GM19438 (cell line): Measurements from ENCODE around the gene TELO2.
"Not testable (repeated sequence)": the region's sequence is repeated elsewhere in the genome, so short reads cannot be mapped to it uniquely, and the experiment has no call there.

Source experiments
- ATAC-seq: cut with Tn5 transposase; IDR thresholded peaks from one replicate; pipeline ENCODE4 v1.9.1; 2021; ENCODE audit warnings: low read depth; ENCODE audit not compliant: unreplicated experiment

TELO2 gene

GRCh38 chr16:1457489-1458245, 35.5 kb upstream of the TELO2 start:
- ATAC-seq, result no peak

GRCh38 chr16:1458336-1458976, 34.7 kb upstream of the TELO2 start:
- ATAC-seq, result no peak

- no peak for ATAC-seq
These were observed 34.2 kb upstream of the TELO2 start for GRCh38 chr16:1458977-1459341.

- ATAC-seq, result no peak
These were observed 33.2 kb upstream of the TELO2 start for GRCh38 chr16:1459967-1460366.

DNA sequence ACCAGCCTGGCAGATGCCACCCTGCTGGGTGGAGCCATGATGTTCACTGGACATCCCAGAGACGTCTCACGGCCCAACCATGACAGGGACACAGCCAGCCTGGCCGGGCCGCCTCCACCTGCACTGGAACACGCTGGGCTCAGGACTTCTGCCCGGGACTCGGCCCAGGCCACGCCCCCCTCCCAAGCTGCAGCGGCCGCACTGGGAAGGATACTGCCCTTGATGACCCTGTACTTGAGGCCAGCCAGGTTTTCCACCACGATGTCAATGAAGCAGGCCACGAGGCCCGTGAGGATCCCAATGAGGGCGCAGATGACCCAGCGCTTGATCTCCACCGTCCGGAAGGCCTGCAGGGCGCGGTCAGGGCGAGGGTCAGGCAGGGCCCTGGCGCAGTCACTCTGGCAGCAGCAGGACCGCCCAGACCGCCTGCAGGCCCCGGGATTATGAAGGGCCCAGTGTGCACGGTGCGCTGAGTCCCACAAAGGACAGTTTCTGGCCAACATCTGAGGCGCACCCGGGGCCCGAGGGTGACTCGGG, 32.5 kb upstream of the TELO2 start:
- no peak for ATAC-seq

DNA sequence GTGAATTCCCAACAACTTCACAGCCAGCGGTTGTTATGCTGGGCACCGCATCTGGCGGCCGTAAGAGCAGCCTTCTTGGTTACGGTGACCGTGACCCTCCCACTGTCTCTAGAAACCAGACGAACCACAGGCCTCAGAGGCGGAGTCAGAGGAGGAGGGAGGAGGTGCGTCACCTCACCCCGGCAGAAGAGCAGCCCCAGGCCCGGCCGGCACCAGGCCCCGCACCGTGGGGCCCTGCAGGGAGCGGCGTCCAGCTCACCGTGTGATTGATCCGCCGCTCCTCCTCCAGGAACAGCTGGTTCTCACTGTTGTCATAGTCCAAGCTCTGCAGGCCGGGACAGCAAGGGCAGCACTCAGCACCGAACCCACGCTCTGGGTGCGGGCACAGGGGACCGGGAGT, 32.0 kb upstream of the TELO2 start:
- no peak for ATAC-seq

DNA sequence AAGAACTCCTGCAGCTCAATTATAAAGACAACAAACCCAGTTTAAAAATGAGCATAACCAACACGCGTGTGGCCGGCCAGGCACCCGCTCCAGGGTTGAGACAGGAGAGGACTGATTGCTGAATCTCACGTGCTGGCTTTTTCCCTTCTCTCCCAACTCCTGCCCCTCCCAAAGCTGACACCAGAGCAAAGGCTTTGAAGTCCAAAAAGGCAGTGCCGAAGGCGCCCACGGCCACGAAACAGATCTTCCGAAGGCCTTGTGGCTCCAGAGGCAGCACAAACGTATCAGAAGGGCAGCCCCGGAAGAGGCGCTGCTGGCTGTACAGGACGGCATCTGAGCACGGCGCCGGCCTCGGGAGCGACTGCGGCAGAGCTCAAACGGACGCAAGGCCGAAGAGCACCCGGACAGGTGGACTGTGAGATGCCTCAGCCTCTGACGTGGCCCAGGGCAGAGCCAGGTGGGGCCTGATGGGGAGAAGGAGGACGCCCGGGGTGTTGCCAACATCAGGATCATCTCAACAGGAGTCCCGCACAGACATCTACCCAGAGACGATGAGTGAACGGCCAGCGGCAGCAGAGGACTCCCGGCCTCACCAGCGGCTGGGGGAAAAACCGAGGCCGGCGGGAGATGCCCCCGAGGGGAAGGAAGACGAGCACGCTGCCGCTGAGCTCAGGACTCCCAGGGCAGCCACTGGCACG, 28.8 kb upstream of the TELO2 start:
- ATAC-seq, result no peak

GRCh38 chr16:1464894-1465566, 28.1 kb upstream of the TELO2 start:
- ATAC-seq, result no peak

- ATAC-seq, result no peak
These were observed 27.6 kb upstream of the TELO2 start for GRCh38 chr16:1465567-1465915.

DNA sequence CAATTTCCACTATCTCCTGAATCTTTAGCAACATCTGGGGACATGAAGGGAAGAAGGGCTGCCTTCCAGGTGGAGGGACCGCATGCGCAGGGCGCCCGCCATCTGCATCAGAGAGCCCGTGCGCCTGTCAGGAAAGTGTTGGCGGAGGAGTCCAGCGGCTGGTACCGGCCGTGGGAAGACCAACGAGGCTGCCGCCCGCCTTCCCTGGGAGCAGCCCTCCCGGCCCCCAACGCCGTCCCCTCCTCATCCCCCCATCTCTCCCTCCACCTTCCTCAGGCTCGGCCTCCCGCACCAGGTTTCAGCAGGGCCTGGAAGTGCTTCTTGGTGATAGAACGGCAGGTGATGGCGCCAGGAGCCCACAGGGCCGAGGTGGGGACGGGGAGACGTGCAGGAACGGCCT, 27.1 kb upstream of the TELO2 start:
- no peak for ATAC-seq

DNA sequence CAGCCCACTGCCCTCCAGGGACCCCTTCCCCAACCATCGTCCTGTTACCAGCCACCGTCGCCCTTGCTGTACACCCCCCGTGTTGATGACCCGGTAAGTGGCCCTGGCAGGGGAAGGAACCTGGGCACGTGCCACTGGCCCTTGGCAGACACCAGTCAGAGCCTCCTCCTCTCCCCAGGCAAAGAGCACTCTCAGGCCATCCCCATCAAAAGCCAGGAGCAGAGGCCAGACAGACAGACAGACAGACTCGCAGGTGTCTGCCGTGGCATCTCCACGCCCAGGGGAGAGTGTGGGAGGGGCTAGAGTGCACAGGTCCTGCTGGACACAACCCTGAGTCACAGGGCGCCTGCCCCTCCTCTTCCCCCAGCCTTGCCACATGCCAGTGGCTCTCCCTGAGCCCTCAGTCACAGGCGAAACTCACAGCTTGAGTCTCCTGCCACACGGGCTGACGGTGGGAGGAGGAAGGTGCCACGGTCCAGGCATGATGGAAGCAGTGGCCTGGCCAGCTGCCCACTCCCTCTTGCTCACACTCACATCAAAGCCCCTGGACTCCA, 26.1 kb upstream of the TELO2 start:
- ATAC-seq, result no peak

- ATAC-seq, result no peak
These were observed 24.7 kb upstream of the TELO2 start for GRCh38 chr16:1468426-1468810.

DNA sequence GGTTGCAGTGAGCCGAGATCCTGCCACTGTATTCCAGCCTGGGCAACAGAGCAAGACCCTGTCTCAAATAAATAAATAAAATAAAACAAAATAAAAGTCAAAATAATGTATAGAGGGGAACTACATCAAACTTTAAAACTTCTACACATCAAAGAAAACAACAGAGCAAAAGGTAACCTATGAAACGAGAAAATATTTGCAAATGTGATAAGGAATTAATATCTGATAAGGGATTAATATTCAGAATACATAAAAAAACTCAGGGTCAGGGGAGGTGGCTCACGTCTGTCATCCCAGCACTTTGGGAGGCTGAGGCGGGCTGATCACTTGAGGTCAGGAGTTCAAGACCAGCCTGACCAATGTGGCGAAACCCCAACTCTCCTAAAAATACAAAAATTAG, 24.0 kb upstream of the TELO2 start:
- not testable (repeated sequence) for ATAC-seq

DNA sequence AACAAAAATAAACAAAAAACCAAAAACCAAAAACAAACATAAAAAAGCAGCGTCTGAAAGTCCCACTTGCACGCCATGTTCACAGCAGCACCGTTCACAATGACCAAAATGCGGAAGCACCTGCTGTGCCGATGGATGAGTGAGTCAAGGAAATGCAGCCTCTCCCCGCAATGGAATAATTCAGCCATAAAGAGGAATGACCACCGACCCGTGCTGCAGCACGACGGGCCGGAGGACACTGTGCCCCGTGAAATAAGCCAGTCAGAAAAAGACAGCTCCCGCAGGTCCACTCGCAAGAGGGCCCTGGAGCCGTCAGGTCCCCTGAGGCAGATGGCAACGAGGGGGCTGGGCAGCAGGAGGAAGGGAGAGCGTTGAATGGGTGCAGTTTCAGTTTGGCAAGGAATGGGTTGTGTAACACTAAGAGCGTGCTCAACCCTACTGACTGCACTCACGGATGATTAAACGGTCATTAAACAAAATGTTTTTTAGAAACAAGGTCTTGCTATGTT, 23.4 kb upstream of the TELO2 start:
- no peak for ATAC-seq

DNA sequence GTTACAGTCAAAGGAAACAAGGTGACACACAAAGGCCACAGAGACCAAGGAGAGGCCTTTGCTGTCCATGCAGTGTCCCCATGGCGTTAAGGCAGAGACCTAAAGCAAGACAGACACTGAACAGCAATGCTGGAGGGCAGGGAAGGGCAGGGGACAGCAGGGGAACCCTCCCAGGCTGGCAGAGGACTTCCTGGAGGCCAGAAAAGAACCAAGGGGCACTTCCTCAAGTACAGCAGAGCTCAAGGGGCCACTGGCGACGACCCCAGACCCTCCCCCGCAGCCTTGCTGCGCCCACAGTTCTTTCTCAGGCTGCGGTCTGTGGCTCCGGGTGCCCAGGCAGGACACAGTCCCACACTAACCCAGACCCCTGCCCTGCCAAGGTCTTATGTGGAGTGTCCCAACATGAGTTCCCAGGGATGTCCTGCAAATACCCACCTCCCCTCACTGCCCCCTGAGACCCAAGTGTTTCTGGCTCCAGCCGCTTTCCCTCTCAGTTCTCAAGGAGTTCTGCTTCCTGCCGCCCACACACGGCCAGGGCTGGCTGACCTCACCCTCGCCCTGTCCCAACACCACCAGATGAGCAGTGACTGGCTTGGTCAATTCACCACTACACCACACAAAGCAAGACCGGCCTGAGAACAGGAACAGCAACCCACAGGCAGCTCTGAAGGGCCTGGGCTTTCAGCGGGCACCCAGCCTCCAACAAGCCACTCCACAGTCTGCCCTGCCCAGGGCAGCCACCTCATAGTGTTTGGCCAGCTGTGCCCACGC, 22.5 kb upstream of the TELO2 start:
- ATAC-seq, result no peak

DNA sequence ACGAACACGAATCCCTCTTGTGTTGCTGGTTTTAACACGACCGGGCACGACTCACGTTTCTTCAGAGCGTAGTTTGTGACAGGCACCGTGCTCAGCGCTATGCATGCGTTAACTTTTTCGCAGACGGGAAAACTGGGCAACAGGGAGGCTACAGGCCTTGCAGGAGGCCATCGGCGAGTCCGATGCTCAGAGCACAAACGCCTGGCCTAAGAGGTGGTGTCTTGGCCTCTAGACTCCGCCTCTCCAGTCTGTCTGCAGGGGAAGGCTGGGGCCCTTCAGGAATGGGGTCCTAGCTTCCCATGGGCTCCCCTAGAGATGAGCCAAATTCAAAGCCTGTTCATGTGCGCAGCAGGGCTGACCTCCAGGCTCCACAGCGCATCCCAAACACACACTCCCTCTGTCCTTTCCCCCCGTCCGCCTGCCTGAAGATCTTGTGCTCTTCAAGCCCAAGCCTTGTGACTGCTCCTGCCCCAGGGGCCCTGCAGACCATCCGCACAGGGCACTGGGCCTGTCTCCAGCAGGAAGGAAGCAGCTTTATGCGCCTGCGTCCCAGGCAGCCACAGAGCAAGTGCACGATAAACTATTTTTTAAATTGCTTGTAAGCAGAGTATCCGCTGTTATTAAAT, 21.5 kb upstream of the TELO2 start:
- ATAC-seq, result no peak

- no peak for ATAC-seq
These were observed 20.2 kb upstream of the TELO2 start for GRCh38 chr16:1472974-1473373.

DNA sequence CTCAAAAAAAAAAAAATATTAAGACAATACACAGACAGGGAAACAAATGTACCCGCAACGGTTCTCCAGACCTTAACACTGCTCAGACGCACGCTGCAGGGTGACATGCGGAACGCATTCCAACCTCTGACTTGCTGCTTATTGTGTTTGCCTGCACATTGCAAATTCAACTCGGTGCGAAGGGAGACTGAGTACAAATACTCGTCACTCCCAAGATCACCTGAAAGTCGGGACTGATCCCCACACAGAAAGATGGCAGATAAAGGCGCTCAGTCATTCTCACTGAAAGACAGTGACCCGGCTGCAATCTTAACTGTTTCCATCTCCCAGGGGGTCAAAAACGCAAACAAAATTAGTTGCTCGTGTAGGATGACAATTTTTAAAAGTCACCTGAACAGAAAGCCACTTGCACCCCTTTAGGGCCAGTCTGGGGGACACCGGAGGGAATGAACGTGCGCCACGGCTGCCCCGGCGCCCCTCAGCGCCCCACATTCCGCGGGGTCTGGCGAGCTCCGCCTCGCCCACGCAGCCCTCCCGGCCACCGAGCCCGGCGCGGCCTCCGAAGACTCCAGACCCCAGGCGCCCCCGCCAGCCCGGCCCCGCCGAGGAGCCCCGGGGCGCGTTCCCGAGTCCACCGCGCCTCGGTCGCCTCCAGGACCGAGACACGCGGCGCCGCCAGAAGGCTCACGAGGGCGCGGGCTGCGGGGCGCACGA, 18.9 kb upstream of the TELO2 start:
- peak; percentile 15 for ATAC-seq
